Hepatocyte (in vitro differentiated cells): ENCODE data around the gene BCL7B.

Experiments used
- CTCF ChIP-seq: fragments of 200-600 bp; sonication (generic); IDR thresholded peaks from 2 replicates; pipeline ENCODE4 v1.5.1; 2016; ENCODE audit warnings: antibody characterized with exemption, mild to moderate bottlenecking; ENCODE audit not compliant: poor library complexity
- EZH2 ChIP-seq: fragments of 200-600 bp; sonication (generic); IDR thresholded peaks from 2 replicates; pipeline ENCODE4 v1.6.1; 2016; ENCODE audit warnings: antibody characterized with exemption, mild to moderate bottlenecking, borderline replicate concordance

- TF ChIP-seq CTCF (no peak), EZH2 (no peak)
Measured at GRCh38 chr7:73549176-73549575, 8.3 kb downstream of the BCL7B start.
